ENCODE measurements around the gene BMPR1A. TPM values are rescaled to one million over a fixed set of nuclear protein-coding genes. Genes with fewer than 3 reads are reported as not detected.
A peak's percentile ranks its signal among the peaks of the same experiment; 100 is the strongest.

Gene BMPR1A
- total RNA-seq, 6 experiments from 2014 or later, result 41.9 to 50.5 (median 46.6) TPM

DNA sequence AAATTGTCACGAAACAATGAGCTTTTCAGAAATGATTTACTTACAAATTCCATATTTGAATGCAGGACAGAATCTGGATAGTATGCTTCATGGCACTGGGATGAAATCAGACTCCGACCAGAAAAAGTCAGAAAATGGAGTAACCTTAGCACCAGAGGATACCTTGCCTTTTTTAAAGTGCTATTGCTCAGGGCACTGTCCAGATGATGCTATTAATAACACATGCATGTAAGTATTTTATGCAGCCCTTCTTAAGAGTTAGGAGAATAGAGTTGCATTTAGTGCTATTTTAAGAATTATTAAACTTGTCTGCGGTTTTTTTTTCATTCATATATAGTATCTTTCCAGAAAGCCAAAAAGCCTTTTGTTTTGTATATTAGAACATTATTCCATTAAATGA, 133.6 kb downstream of the BMPR1A start:
- Mint-ChIP-seq H3K27me3 (ENCODE audit: insufficient read depth) (no peaks in the 10 kb centered on the region; the same call in 1 of the 2 replicates), H3K4me3 (no peak overlapping the region), H3K9me3 (no peaks in the 10 kb centered on the region), H3K27ac (no peak overlapping the region), H3K36me3 (ENCODE audit: low read depth) (peaks cover 17% of the 10 kb centered on the region; the same call in 1 of the 2 replicates), H3K4me1 (ENCODE audit: low read depth) (peaks cover 15% of the 10 kb centered on the region)
- DNase-seq, result no peak
- TF ChIP-seq, protein P1, sequence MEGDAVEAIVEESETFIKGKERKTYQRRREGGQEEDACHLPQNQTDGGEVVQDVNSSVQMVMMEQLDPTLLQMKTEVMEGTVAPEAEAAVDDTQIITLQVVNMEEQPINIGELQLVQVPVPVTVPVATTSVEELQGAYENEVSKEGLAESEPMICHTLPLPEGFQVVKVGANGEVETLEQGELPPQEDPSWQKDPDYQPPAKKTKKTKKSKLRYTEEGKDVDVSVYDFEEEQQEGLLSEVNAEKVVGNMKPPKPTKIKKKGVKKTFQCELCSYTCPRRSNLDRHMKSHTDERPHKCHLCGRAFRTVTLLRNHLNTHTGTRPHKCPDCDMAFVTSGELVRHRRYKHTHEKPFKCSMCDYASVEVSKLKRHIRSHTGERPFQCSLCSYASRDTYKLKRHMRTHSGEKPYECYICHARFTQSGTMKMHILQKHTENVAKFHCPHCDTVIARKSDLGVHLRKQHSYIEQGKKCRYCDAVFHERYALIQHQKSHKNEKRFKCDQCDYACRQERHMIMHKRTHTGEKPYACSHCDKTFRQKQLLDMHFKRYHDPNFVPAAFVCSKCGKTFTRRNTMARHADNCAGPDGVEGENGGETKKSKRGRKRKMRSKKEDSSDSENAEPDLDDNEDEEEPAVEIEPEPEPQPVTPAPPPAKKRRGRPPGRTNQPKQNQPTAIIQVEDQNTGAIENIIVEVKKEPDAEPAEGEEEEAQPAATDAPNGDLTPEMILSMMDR (IDR thresholded peaks at IDR 0.05), result no peak

DNA sequence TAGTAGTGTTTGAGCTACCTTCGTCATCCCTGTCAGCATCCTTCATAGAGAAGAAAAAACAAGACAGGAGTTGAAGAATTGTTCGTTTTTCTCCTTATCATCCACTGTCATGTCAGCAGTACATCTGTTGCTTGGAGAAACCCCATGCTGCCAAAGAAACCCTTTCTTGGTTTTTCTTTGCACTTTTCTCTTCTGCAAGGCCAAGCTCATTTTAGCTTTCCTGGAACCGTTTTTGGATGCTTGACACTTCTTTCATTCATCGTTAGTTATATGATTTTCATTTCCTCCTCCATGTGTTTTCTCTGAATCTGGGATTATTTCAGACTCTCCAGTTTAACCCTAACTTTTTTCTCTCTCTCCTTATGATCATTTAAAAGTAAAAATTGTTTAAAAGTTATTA, 142.1 kb downstream of the BMPR1A start:
- Mint-ChIP-seq H3K9me3 (no peaks in the 10 kb centered on the region), H3K27ac (no peak overlapping the region), H3K4me1 (ENCODE audit: low read depth) (peaks cover 10% of the 10 kb centered on the region), H3K4me3 (no peak overlapping the region), H3K27me3 (ENCODE audit: insufficient read depth) (no peaks in the 10 kb centered on the region), H3K36me3 (ENCODE audit: low read depth) (peaks cover 10% of the 10 kb centered on the region; the same call in 1 of the 2 replicates)
- no peak for DNase-seq
- TF ChIP-seq, protein P1 (IDR thresholded peaks at IDR 0.05), result no peak

DNA sequence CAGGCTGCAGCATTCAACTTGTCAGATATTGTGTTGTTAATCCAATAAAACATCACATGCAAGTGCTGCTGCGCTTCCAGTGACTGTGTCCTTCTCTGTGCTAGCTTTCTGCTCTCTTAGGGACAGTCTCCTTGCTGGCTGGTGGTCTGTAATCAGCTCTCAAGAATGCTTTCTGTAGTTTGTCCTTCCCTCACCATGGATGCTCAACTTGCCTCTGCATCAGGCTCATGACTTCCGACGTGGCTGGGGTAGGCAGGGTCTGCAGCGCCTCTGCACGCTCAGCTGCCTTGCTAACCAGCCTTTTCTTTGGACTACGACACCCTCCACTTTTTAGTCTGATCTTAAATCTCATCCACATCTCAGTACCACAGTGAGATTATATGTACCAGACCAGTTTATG, 142.7 kb downstream of the BMPR1A start:
- H3K36me3 Mint-ChIP-seq (ENCODE audit: low read depth), result peaks cover 7% of the 10 kb centered on the region
- H3K27ac Mint-ChIP-seq, result peak overlapping the region; percentile 19; the same call in 1 of the 2 replicates
- no peaks in the 10 kb centered on the region for H3K27me3 Mint-ChIP-seq (ENCODE audit: insufficient read depth)
- TF ChIP-seq, protein P1 (IDR thresholded peaks at IDR 0.05), result no peak
- DNase-seq, result no peak
- no peaks in the 10 kb centered on the region for H3K9me3 Mint-ChIP-seq
- no peak overlapping the region for H3K4me3 Mint-ChIP-seq
- peaks cover 10% of the 10 kb centered on the region for H3K4me1 Mint-ChIP-seq (ENCODE audit: low read depth)

DNA sequence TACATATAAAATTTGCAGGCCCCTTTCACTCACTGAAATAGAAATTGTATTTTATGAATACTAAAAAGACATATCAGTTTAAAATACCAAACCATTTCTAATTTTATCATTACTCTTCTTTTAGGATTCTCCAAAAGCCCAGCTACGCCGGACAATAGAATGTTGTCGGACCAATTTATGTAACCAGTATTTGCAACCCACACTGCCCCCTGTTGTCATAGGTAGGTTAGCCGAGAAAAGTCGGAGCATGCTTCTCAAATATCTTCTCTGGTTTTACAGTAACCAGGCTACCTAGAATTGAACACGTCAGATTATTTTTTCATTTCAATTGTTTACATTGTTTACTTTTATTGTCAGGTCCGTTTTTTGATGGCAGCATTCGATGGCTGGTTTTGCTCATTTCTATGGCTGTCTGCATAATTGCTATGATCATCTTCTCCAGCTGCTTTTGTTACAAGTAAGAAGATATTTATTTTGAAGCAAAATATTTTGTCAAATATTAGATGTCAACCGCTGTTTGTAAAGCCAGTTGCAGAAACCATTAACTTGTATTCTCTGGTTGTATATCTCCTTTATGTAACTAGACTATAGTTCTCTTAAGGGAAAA, 143.4 kb downstream of the BMPR1A start:
- Mint-ChIP-seq H3K27ac (no peak overlapping the region), H3K27me3 (ENCODE audit: insufficient read depth) (no peaks in the 10 kb centered on the region), H3K4me1 (ENCODE audit: low read depth) (peaks cover 10% of the 10 kb centered on the region), H3K4me3 (no peak overlapping the region), H3K36me3 (ENCODE audit: low read depth) (peaks cover 12% of the 10 kb centered on the region), H3K9me3 (no peaks in the 10 kb centered on the region)
- TF ChIP-seq, protein P1 (IDR thresholded peaks at IDR 0.05), result peak; percentile 87
- DNase-seq, result peak; percentile 56

DNA sequence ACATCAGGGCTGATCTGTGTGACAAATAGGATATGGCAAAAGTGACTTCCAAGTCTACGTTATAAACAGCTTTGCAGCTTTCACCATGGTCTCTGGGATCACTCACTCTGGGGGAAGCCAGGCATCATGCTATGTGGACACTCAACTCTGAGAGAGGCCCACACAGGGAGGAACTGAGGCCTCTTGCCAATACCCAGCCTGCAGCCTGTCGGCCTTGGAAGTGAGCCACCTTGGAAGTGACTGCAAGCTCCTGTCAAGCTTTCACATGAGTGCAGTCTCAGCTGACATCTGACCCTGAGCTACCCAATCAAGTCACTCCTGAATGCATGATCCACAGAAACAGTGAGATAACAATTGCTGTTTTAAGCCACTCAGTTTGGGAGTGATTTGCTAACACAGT, 144.5 kb downstream of the BMPR1A start:
- peak; percentile 47 for DNase-seq

More for the DNA sequence above, 144.5 kb downstream of the BMPR1A start:
- TF ChIP-seq, protein P1 (IDR thresholded peaks at IDR 0.05), result no peak
- no peak overlapping the region for H3K4me3 Mint-ChIP-seq
- H3K27me3 Mint-ChIP-seq (ENCODE audit: insufficient read depth), result no peaks in the 10 kb centered on the region
- peaks cover 10% of the 10 kb centered on the region for H3K4me1 Mint-ChIP-seq (ENCODE audit: low read depth)
- H3K27ac Mint-ChIP-seq, result peak overlapping the region; percentile 29; the same call in 1 of the 2 replicates
- H3K9me3 Mint-ChIP-seq, result 0 out of 2 replicates have a peak, but pooled peaks cover 2% of the 10 kb centered on the region
- H3K36me3 Mint-ChIP-seq (ENCODE audit: low read depth), result peaks cover 21% of the 10 kb centered on the region
